ENCODE measurements around the gene CIAO2B.
"Not testable (repeated sequence)": the region's sequence is repeated elsewhere in the genome, so short reads cannot be mapped to it uniquely, and the experiment has no call there.

The CIAO2B gene

DNA sequence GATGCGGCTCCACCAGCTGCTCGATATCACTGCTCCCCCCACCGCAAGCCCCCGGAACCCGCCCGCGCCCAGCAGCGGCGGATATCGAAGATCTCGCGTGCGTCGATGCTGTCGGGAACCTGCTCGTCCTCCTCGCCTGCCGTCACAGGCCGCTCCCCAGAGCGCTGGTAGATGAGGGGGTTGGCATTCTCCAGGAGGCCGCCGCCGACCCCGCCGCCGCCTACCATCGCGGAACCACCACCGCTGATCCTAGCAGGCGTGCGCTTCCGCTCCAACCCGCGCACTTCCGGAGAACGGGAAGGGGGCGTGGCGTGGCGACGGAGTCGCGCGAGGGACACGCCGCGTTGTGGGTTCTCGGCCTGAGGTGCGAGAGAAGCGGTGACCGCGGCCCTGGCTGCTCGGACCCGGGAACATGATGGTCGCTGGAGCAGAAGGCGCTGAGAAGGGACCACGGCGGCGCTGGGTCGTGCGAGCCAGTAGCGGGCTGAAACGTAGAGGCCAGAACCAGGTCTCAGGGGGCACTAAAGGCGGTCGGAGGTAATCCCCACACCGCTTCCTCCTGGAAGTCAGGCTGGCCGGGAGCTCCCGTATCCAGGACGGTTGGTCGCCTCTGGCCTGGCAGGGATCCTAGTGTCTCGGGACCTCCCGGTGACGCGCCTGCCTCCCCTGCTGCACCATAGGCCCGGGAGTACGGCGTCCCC is at the start of gene CIAO2B:
Gene CIAO2B (minus strand): TSS at position 265 of the 701 bp plus-strand sequence. CDS start 38 bp downstream, at position 227.
- DNase-seq, result peak; percentile 87

DNA sequence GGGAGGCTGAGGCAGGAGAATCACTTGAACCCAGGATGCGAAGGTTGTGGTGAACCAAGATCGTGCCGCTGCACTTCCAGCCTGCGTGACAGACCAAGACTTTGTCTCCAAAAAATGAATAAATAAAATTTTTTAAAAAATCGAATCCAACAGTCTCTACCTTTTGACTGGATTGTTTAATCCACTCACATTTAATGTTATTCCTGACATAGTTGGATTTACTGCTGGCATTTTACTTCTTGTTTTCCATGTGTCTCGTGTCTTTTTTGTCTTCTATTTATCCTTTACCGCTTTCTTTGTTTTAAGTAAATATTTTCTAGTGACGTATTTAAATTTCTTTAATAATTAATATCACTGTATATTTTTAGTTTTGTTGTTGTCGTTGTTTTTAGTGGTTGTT is 48.8 kb upstream of the CIAO2B start:
- DNase-seq, result no peak

DNA sequence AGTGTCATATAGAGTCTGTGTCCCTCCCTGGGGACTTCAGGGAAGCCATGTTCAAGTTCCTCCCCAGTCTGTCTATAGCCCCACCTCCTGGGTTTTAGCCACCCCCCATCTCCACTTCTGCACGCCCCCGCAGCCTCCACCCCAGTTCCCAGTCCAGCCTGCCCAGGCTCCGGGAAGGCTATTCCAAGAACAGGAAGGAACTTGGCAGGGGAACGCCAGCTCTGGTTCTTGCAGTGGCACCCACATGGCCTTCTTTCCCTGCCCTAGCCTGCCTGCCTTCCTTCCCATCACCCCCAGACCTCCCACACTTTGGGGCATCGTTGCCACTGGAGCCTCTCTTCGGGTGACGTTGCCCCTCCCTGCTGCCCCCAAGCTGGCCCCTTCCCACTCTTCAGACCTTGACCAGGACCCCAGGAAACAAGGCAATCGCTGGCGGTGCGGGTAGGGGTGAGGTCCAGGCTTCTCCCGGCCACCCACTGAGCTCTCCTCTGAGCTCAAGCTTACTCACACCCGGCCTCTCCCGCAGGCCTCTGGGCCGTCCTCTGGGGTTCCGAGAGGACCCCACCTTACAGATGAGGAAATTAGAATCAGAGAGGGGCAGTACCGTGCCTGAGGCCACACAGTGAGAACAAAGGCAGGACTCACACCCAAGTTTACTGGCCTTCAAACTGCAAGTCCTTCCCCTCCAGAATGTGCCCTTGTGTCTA is 45.0 kb upstream of the CIAO2B start:
- no peak for DNase-seq

DNA sequence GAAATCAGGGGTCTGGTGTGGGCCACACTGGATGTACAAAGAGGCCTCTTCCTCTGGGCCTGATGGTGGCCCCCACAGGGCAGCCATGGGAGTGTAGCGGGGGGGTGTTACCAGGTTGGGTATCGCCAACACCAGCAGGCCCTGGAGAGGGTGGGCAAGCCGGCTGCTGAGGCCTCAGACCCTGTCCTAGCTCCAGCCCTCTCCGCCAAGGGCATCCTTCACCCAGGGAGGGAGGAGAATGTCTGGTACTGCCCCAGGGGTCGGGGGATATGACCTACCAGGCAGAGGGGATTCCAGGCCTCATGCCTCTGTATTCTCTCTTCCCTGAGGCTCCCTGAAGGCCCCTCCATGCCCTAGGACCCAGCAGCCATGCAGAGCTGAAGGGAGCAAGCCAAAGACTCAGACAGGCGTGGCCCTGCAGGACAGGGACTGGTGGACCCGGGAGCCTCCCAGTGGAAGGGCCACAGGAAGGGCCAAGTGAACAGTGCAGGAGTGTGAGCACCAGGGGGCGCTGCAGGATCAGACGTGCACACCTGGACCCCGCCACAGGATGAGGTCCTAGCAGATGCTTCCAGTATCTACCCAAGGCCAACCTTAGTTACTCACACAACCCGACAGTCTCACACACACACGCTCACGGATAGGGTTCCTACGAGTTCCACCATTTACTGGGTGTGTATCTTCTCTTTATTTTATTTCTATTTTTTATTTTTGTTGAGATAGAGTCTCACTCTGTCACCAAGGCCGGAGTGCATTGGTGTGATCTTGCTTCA is 43.3 kb upstream of the CIAO2B start:
- DNase-seq, result peak; percentile 90

DNA sequence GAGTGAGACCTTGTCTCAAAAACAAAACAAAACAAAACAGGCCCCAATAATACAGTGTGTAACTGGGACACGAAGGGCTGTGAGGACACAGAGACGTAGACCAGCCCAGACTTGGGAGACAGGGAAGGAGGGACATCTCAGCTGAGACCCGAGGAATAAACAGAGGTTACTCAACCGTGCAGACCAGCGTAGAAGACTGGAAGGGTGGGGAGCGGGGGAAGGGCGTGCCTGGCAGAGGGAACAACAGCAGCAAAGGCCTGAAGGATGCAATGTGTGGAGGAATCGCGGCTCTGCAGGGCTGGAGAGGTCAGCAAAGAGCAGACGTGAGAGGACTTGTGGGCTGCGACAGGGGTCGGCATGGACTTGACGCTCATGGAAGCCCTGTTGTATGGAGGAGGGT is 42.5 kb upstream of the CIAO2B start:
- no peak for DNase-seq

DNA sequence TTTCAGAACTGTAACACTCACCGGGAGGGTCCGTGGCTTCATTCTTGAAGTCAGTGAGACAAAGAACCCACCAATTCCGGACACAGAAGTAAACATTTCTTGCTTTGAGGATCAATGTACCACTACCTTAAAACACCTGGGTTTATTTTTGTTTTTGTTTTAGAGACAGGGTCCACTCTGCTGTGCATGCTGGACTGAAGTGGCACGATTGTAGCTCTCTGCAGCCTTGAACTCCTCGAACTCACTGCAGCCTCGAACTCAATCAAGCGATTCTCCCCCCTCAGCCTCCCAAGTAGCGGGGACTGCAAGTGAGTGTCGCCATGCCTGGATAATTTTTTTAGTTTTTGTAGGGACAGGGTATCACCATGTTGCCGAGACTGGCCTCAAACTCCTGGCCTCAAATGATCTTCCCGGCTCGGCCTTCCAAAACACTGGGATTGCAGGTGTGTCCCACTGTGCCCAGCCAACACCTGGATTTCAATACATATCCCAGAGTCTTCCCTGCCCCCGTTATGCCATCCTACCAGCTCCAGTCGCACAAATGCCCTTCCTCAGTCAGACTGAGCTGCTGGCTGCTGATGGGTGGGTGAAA is 41.2 kb upstream of the CIAO2B start:
- DNase-seq, result no peak

DNA sequence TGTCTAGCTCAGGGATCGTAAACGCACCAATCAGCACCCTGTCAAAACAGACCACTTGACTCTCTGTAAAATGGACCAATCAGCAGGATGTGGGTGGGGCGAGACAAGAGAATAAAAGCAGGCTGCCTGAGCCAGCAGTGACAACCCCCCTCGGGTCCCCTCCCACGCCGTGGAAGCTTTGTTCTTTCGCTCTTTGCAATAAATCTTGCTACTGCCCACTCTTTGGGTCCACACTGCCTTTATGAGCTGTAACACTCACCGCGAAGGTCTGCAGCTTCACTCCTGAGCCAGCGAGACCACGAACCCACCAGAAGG is 40.7 kb upstream of the CIAO2B start:
- DNase-seq, result peak; percentile 72

DNA sequence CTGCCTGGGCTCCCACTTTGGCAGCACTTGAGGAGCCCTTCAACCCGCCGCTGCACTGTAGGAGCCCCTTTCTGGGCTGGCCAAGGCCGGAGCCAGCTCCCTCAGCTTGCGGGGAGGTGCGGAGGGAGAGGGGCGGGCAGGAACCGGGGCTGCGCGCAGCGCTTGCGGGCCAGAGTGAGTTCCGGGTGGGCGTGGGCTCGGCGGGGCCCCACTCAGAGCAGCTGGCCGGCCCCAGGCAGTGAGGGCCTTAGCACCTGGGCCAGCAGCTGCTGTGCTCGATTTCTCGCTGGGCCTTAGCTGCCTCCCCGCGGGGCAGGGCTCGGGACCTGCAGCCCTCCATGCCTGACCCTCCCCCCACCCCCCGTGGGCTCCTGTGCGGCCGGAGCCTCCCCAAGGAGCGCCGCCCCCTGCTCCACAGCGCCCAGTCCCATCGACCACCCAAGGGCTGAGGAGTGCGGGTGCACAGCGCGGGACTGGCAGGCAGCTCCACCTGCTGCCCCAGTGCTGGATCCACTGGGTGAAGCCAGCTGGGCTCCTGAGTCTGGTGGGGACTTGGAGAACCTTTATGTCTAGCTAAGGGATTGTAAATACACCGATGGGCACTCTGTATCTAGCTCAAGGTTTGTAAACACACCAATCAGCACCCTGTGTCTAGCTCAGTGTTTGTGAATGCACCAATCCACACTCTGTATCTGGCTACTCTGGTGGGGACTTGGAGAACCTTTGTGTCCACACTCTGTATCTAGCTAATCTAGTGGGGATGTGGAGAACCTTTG is 40.1 kb upstream of the CIAO2B start:
- DNase-seq, result not testable (repeated sequence)

DNA sequence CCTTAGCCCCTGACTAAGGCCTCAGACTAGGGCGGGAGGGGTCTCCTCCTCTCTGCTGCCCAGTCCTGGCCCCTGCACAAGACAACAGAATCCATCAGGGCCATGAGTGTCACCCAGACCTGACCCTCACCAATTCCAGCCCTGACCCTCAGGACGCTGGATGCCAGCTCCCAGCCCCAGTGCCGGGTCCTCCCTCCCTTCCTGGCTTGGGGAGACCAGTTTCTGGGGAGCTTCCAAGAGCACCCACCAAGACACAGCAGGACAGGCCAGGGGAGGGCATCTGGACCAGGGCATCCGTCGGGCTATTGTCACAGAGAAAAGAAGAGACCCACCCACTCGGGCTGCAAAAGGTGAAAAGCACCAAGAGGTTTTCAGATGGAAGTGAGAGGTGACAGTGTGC is 39.5 kb upstream of the CIAO2B start:
- no peak for DNase-seq

DNA sequence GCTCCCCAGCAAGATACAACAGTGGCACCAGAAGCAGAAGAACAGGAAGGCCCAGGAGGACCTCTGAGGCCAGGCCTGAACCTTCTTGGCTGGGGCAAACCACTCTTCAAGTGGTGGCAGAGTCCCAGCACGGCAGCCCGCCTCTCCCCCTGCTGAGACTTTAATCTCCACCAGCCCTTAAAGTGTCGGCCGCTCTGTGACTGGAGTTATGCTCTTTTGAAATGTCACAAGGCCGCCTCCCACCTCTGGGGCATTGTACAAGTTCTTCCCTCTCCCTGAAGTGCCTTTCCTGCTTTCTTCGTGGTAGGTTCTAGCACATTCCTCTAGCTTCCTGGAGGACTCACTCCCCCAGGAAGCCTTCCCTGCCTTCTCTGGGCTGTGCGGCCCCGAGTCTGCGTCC is 38.8 kb upstream of the CIAO2B start:
- DNase-seq, result no peak

DNA sequence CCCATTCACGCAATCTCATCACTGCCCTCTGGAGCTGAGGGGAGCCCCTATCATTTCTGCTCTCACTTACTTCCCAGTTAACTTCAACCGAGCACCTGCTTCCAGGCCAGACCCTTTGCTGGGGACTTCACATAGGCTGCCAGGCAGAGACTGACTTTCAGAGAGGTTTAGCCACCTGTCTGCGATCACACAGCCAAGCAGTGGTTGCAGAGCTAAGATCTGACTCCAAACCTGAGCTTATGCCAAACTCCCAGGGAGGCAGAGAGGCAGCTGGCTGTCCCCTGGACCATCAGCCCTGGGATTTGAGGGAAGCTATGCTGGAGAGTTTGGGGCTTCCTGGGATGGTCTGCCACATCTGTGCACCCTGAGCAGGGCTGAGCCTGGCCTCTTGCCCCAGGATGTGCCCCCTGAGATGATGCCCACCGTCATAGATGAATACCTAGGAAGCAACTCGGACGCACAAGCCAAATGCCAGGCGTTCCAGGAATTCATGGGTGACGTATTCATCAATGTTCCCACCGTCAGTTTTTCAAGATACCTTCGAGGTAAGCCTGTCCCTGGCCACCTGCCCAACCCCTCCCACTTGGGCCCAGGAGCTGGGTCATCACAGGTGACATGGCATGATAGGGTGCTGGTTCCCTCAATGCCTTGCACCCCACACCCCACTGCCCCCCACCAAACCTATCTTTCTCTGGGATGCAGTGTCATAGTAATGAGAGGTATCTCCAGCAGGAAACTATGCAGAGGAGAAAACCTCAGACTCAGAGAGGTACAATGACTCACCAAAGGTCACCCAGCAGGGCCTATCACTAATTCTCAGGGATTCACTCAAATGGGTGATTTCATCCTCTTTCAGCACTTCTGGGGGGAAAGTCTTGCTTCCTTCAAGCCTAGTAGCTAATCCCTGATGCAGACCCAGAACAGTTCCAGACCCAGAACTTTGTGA is 36.8 kb upstream of the CIAO2B start:
- no peak for DNase-seq

DNA sequence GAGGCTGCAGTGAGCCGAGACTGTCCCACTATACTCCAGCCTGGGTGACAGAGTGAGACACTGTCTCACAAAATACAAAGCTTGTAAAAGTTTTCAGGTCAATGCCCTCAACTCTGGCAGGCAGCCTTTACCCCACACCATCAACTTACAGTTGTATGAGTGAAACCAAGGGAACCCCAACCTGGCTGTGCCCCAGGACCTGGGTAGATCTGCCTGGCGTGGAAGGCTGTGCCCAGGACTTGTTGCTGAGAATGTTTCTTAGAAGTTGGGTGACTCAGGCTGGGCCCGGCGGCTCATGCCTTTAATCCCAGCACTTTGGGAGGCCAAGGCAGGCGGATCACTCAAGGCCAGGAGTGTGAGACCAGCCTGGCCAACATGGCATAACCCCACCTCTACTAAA is 34.6 kb upstream of the CIAO2B start:
- no peak for DNase-seq

DNA sequence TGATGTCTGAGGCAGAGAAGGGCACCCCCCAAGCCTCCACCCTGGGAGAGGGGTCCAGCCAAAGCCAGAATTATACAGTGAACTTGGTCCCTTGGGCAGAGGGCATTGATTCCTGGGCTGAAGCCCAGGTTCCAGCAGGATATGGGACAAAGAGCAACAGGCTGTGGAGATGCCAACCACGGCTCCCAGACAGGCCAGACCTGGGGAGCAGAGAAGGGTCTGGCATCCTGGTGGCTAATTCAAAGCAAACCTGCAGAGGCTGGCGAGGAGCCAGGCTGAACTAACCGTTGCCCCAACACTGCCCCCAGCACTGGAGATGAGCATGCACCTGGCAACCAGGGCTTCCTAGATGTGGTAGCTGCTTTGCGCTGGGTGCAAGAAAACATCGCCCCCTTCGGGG is 29.8 kb upstream of the CIAO2B start:
- no peak for DNase-seq

DNA sequence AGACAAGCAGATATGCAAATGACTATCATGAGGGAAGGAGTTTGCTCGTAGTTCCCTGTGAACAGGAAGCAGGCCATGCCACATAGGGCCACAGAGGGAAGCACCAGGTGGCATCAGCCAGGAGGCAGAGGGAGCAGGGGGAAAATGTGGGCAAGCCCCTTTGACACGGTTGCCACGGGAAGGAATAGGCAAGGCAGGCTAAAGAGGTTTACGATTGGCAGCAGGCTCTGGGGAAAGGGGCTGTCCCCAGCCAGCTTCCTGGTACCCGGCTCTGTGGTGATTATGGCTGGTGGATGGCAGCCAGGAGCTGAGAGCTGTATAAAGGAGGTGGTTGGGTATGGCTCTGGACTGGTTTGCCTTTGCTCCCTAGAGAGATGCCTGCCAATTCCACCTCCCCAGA is 27.7 kb upstream of the CIAO2B start:
- no peak for DNase-seq

DNA sequence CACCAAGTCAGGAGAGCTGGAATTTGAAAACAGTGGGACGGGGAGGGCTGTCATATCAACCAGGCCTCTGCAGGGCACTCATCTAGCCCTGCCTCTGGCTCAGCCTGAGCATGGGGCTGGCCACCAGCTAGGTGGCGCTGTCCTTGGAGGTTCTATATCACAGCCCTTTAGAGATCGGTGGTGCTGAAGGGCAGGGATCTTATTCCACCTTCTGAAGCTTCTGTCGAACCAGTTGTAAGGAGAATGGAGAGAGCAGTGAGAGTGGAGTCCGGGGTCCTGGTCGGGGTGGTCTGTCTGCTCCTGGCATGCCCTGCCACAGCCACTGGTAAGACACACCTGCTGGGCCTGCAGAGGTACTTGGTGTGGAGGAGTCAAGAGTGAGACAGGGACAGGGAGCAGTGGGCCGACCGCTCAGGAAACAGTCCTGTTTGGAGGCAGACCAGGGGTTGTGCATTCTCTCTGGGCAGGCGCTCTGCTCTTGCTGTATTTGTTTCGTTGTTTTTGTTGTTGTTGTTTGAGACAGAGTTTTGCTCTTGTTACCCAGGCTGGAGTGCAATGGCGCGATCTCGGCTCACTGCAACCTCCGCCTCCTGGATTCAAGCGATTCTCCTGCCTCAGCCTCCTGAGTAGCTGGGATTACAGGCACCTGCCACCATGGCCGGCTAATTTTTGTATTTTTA is 27.0 kb upstream of the CIAO2B start, which contains the start of gene CES3:
Gene CES3 (plus strand): TSS at position 202 of the 680 bp plus-strand sequence. CDS start 42 bp downstream, at position 244.
- DNase-seq, result peak; percentile 76

DNA sequence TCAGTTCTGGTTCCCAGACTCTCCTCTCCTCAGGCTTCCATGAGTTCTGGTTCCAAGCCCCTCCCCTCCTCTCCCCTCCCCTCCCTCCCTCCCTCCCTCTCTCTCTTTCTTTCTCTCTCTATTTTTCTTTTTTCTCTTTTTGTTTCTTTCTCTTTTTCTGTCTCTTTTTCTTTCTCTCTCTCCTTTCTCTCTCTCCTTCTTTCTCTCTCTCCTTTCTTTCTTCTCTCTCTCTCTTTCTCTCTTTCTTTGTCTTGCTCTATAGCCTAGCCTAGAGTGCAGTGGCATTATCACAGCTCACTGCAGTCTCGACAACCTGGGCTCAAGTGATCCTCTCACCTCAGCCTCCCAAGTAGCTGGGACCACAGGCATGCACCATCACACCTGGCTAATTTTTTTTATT is 26.1 kb upstream of the CIAO2B start:
- DNase-seq, result no peak

DNA sequence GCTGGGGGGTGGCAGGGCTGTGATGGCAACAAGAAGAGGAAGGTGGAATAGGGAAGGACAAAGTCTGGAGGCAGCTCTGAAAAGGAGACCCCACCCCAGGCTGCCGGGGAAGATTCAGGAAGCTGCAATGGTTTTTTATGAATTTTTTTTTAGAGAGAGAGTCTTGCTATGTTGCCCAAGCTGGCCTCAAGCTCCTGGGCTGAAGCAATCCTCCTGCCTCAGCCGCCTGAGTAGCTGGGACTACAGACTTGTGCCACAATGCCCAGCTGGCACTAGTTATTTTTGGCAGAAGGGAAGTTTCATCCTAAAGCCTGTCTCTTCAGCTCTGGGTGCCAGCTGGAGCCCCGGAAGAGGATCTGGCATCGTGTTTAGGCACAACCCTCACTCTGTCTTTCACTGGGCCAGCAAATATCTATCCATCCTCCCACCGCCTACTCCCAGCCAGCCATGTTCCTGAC is 25.5 kb upstream of the CIAO2B start:
- no peak for DNase-seq

DNA sequence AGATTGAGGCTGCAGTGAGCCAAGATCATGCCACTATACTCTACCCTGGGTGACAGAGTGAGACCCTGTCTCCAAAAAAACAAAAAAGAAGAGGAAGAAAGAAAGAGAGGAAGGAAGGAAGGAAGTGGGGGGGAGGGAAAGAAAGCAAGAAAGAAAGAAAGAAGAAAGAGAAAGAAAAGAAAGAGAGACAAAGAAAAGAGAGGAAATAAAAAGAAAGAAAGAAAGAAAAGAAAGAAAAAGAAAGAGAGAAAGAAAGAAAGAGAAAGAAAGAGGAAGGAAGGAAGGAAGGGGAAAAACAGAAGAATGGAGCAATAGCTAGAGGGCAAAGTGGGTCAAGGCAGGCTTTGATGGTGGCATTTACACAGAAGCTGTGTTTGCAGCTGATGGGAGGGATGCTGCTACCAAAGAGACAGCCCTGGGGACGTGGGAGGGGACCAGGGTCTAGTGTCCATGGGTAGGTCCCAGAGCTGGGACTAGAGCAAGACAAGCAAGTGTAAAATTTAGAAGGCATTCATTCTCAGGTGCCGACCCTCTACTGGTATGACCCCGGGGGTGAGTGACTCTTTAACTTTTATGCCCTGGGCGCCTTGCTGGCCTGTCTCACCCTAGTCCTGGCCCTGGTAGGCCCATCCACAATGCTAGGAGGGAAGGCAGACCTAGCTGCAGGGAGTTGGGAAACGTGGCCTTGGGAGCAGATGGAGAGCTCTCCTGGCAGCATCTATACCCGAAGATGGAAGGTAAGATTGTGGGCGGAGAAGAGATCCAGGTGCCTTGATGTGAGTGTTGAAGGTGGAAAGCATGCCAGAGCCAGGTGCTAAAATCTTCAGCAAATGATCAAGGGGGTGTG is 24.9 kb upstream of the CIAO2B start:
- no peak for DNase-seq

DNA sequence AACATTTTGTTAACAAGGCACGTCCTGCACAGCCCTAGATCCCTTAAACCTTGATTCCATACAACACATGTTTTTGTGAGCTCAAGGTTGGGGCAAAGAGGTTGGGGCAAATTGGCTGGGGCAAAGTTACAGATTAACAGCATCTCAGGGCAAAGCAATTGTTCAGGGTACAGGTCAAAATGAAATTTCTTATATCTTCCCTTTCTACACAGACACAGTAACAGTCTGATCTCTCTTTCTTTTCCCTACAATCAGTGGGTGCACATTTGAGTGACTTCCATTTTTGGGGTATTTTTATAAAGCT is 21.9 kb upstream of the CIAO2B start:
- not testable (repeated sequence) for DNase-seq
